Measurements from ENCODE around the gene NFIX. TPM values are rescaled to one million over a fixed set of nuclear protein-coding genes. Genes with fewer than 3 reads are reported as not detected.
A peak's percentile ranks its signal among the peaks of the same experiment; 100 is the strongest.
"Not testable (repeated sequence)": the region's sequence is repeated elsewhere in the genome, so short reads cannot be mapped to it uniquely, and the experiment has no call there.

Gene NFIX
- total RNA-seq, 2 experiments from 2014 or later, result 1.2 to 1.5 TPM

- Mint-ChIP-seq H3K4me3 (no peak overlapping the region), H3K27ac (no peak overlapping the region), H3K9me3 (no peaks in the 10 kb centered on the region), H3K36me3 (ENCODE audit: low read depth) (peaks cover 43% of the 10 kb centered on the region), H3K4me1 (peaks cover 43% of the 10 kb centered on the region), H3K27me3 (no peaks in the 10 kb centered on the region)
- ChIA-PET CTCF (interaction anchor here (0.5 to 4.4 kb wide), 3 partner anchors 12 to 68 kb away, joined by 4 to 32 read pairs (median 4); no protein-coding TSS in a partner anchor), POLR2A (no interaction called here)
- no peak for DNase-seq
Measured at GRCh38 chr19:12953138-12953798, 42.0 kb upstream of the NFIX start.

- DNase-seq, result no peak
- H3K36me3 Mint-ChIP-seq (ENCODE audit: low read depth), result peaks cover 37% of the 10 kb centered on the region
- H3K27me3 Mint-ChIP-seq, result no peaks in the 10 kb centered on the region
- peaks cover 44% of the 10 kb centered on the region for H3K4me1 Mint-ChIP-seq
- H3K9me3 Mint-ChIP-seq, result no peaks in the 10 kb centered on the region
- H3K27ac Mint-ChIP-seq, result peak overlapping the region; percentile 80
- H3K4me3 Mint-ChIP-seq, result no peak overlapping the region
- POLR2A ChIA-PET, result interaction anchor here (0.8 kb wide), 1 partner anchor 162 kb away, joined by 10 read pairs; no protein-coding TSS in a partner anchor
- CTCF ChIA-PET, result interaction anchor here (1.0 to 4.4 kb wide), 2 partner anchors 11 to 69 kb away, joined by 4 to 32 read pairs; no protein-coding TSS in a partner anchor
Measured at GRCh38 chr19:12953799-12954611, 41.3 kb upstream of the NFIX start.

- Mint-ChIP-seq H3K27ac (peak overlapping the region; percentile 80), H3K9me3 (no peaks in the 10 kb centered on the region), H3K4me3 (no peak overlapping the region), H3K27me3 (no peaks in the 10 kb centered on the region), H3K4me1 (peaks cover 44% of the 10 kb centered on the region), H3K36me3 (ENCODE audit: low read depth) (peaks cover 37% of the 10 kb centered on the region)
- POLR2A ChIA-PET, result no interaction called here
- CTCF ChIA-PET, result interaction anchor here (4.4 kb wide), 1 partner anchor 11 kb away, joined by 32 read pairs; no protein-coding TSS in a partner anchor
- no peak for DNase-seq
Measured at GRCh38 chr19:12954612-12954962, 40.7 kb upstream of the NFIX start.

GRCh38 chr19:12955575-12955974, 39.7 kb upstream of the NFIX start:
- Mint-ChIP-seq H3K36me3 (ENCODE audit: low read depth) (peaks cover 30% of the 10 kb centered on the region), H3K27ac (peak overlapping the region; percentile 90), H3K4me3 (peak overlapping the region; percentile 84), H3K4me1 (peaks cover 40% of the 10 kb centered on the region)
- CTCF ChIA-PET, result interaction anchor here (4.4 kb wide), 1 partner anchor 10 kb away, joined by 32 read pairs; no protein-coding TSS in a partner anchor
- DNase-seq, H3K9me3 Mint-ChIP-seq, H3K27me3 Mint-ChIP-seq: not testable (repeated sequence)
- POLR2A ChIA-PET, result interaction anchor here (0.6 kb wide), 1 partner anchor 122 kb away, joined by 3 read pairs; no protein-coding TSS in a partner anchor

DNA sequence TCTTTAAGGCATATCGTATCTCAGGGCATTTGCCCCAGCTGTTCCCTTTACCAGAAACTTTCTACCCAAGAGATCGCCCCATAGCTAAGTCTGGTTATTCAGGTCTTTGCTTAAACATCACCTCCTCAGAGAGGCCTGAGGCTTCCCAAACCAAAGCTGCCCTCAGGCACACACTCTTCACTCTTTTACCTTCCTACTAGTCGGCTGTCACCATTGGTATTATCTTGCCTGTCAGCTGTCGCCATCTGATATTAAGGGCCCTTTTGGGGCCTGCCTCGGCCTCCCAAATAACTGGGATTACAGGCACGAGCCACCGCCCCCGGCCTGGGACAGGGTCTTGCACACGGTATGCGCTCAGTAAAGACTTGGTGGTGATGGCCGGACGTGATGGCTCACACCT, 39.3 kb upstream of the NFIX start:
- peaks cover 37% of the 10 kb centered on the region for H3K4me1 Mint-ChIP-seq

DNA sequence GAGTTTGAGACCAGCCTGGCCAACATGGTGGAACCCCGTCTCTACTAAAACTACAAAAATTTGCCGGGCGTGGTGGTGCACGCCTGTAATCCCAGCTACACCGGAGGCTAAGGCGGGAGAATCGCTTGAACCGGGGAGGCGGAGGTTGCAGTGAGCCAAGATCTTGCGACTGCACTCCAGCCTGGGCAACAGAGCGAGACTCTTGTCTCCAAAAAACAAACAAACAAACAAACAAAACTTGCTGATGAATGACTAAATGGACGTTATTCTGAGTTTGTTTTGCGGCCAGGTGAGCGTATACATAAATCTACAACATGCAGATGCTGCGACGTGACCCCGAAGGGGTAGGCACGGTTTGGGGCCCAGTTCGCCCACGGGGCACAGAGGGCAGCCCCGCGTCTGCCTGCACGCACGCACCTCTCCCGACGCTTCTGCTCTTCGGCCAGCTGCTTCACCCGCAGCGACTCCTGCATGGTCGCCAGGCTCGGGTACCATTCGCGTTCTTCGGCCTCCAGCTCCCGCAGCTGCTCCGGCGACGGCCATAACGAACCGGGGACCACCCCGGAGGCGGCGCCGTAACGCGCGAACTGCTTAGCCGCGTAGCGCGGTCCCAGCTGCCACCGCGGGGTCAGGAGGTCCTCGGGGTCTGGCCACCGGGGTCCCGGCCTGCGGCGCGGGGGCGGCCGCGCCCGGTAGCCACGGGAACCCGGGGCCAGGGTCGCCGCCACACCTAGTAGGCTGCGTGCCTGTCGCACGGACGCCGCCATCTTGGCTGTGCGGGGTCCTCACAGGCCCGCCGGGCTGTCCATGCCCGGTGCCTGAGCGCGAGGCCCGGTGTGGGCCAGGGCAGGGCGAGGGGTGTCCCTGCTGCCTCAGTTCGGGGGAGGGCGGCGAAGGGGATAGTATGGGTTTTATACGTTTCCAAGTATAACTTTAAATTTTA, 38.6 kb upstream of the NFIX start, which contains the start of gene GADD45GIP1:
TSS of gene GADD45GIP1 (minus strand) at position 778 of the 943 bp plus-strand sequence. CDS start at position 767, 11 bp downstream.
- H3K4me1 Mint-ChIP-seq, result peaks cover 32% of the 10 kb centered on the region

More for the DNA sequence above, 39.3 kb upstream of the NFIX start:
- Mint-ChIP-seq H3K27me3 (no peaks in the 10 kb centered on the region), H3K4me3 (peak overlapping the region; percentile 84), H3K36me3 (ENCODE audit: low read depth) (peaks cover 26% of the 10 kb centered on the region), H3K27ac (peak overlapping the region; percentile 90), H3K9me3 (no peaks in the 10 kb centered on the region)
- ChIA-PET POLR2A (interaction anchor here (0.6 kb wide), 1 partner anchor 121 kb away, joined by 3 read pairs; no protein-coding TSS in a partner anchor), CTCF (interaction anchor here (4.4 kb wide), 1 partner anchor 9 kb away, joined by 32 read pairs; no protein-coding TSS in a partner anchor)
- no peak for DNase-seq

GRCh38 chr19:12957389-12957952, 37.8 kb upstream of the NFIX start:
- H3K9me3 Mint-ChIP-seq, DNase-seq, H3K27me3 Mint-ChIP-seq, POLR2A ChIA-PET: not testable (repeated sequence)
- Mint-ChIP-seq H3K4me1 (peaks cover 29% of the 10 kb centered on the region), H3K27ac (peak overlapping the region; percentile 98), H3K36me3 (ENCODE audit: low read depth) (peaks cover 17% of the 10 kb centered on the region), H3K4me3 (peak overlapping the region; percentile 87)
- CTCF ChIA-PET, result interaction anchor here (4.4 kb wide), 1 partner anchor 8 kb away, joined by 32 read pairs; no protein-coding TSS in a partner anchor

More for the DNA sequence above, 38.6 kb upstream of the NFIX start, which contains the start of gene GADD45GIP1:
- Mint-ChIP-seq H3K4me3 (peak within 1 kb of the TSS; percentile 87), H3K36me3 (ENCODE audit: low read depth) (peaks cover 20% of the 10 kb centered on the region), H3K27me3 (no peaks in the 10 kb centered on the region), H3K9me3 (no peaks in the 10 kb centered on the region), H3K27ac (peak within 1 kb of the TSS; percentile 98)
- POLR2A ChIA-PET, result interaction anchor here (0.6 kb wide), 1 partner anchor 120 kb away, joined by 3 read pairs; no protein-coding TSS in a partner anchor
- CTCF ChIA-PET, result interaction anchor here (0.6 to 4.4 kb wide), 2 partner anchors 9 to 149 kb away, joined by 3 to 32 read pairs; no protein-coding TSS in a partner anchor
- DNase-seq, result peak; percentile 84

GRCh38 chr19:12959481-12959880, 35.8 kb upstream of the NFIX start:
- Mint-ChIP-seq H3K27ac (no peak overlapping the region), H3K9me3 (no peaks in the 10 kb centered on the region), H3K4me1 (peaks cover 23% of the 10 kb centered on the region), H3K4me3 (no peak overlapping the region), H3K27me3 (no peaks in the 10 kb centered on the region), H3K36me3 (ENCODE audit: low read depth) (peaks cover 6% of the 10 kb centered on the region)
- ChIA-PET POLR2A (no interaction called here), CTCF (interaction anchor here (1.0 to 1.7 kb wide), 2 partner anchors 10 to 74 kb away, joined by 3 to 5 read pairs; partner anchors contain the start of gene DAND5)
- DNase-seq, result no peak

DNA sequence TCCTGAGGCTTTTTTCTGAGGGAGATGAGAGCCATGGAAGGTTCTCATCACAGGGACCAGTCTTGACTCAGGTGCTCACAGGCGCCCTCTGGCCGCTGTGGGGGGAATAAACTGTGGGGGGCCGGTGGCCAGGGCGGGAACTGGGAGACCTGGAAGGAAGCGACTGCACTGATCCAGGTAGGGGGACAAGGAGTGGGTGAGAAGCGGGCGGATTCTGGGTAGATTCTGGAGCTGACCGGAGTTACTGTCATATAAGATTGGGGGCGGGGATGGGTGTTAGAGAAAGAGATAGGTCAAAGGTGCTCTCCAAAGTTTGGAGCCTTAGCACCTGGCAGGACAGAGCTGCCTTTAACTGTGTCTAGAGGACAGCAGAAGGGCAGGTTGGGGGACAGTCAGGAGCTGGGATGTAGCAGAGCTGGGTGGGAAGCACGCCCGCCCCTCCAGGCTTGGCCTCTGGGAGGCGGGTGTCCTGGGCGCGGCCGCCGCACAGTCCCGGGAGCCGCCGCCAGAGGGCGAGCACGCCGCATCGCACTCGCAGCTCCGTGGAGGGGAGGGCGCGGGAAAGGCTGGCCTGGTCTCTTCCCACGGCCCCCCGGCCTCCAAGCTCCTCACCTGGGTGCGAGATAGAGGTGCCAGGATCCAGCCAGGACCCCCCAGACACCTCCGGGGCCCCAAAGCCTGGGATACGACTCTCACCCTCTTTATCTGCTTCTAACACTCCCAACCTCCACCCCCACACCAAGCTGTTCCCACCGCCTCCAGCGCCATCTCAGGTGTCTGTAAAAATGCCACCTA, 30.1 kb upstream of the NFIX start:
- CTCF ChIA-PET, result interaction anchor here (0.5 to 5.9 kb wide), 71 partner anchors 10 to 289 kb away, joined by 3 to 98 read pairs (median 4); partner anchors contain the start of genes FARSA, GADD45GIP1, GCDH and IER2
- Mint-ChIP-seq H3K27me3 (no peaks in the 10 kb centered on the region), H3K36me3 (ENCODE audit: low read depth) (no peaks in the 10 kb centered on the region), H3K27ac (peak overlapping the region; percentile 80), H3K9me3 (no peaks in the 10 kb centered on the region), H3K4me3 (peak overlapping the region; percentile 75), H3K4me1 (peaks cover 8% of the 10 kb centered on the region)
- POLR2A ChIA-PET, result interaction anchor here (0.6 to 2.0 kb wide), 3 partner anchors 58 to 144 kb away, joined by 3 to 6 read pairs (median 4); no protein-coding TSS in a partner anchor
- peak; percentile 82 for DNase-seq

DNA sequence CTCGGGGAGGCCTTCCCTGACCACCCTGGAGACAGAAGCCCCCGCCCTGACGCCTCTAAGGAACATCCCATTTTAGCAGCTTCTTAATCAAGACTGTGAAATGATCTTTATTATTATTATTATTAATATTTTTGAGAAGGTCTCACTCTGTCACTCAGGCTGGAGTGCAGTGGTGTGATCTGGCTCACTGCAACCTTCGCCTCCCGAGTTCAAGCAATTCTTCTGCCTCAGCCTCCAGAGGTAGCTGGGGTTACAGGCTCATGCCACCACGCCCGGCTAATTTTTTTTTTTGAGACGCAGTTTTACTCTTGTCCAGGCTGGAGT, 29.5 kb upstream of the NFIX start:
- H3K36me3 Mint-ChIP-seq (ENCODE audit: low read depth), result no peaks in the 10 kb centered on the region
- peak overlapping the region; percentile 75 for H3K4me3 Mint-ChIP-seq
- no peak overlapping the region for H3K27ac Mint-ChIP-seq
- peaks cover 8% of the 10 kb centered on the region for H3K4me1 Mint-ChIP-seq
- no peaks in the 10 kb centered on the region for H3K9me3 Mint-ChIP-seq
- H3K27me3 Mint-ChIP-seq, result no peaks in the 10 kb centered on the region
- CTCF ChIA-PET, result interaction anchor here (0.5 to 5.9 kb wide), 66 partner anchors 11 to 290 kb away, joined by 3 to 98 read pairs (median 5); partner anchors contain the start of genes FARSA, GADD45GIP1, GCDH and IER2
- POLR2A ChIA-PET, result interaction anchor here (0.7 to 2.0 kb wide), 2 partner anchors 58 to 81 kb away, joined by 3 to 6 read pairs; no protein-coding TSS in a partner anchor
- DNase-seq, result no peak

- CTCF ChIA-PET, result interaction anchor here (0.6 to 5.9 kb wide), 5 partner anchors 11 to 94 kb away, joined by 3 to 98 read pairs (median 4); no protein-coding TSS in a partner anchor
- no peaks in the 10 kb centered on the region for H3K27me3 Mint-ChIP-seq
- peaks cover 8% of the 10 kb centered on the region for H3K4me1 Mint-ChIP-seq
- H3K27ac Mint-ChIP-seq, result no peak overlapping the region
- POLR2A ChIA-PET, result no interaction called here
- H3K4me3 Mint-ChIP-seq, result no peak overlapping the region
- H3K36me3 Mint-ChIP-seq (ENCODE audit: low read depth), result no peaks in the 10 kb centered on the region
- no peaks in the 10 kb centered on the region for H3K9me3 Mint-ChIP-seq
- DNase-seq, result no peak
Measured at GRCh38 chr19:12967907-12968306, 27.4 kb upstream of the NFIX start.

All from activated CD4-positive, alpha-beta T cell treated with anti-CD3 and anti-CD28 coated beads, Interleukin-2, amount 10 ng/mL, durations not matched to agents 7 days and 5 days (primary cell).